Stimulated activated CD4-positive, alpha-beta T cell treated with anti-CD3 and anti-CD28 coated beads, Interleukin-1b, Interleukin-23, amount 100 ng/mL, for 24 hours (primary cell): ENCODE data around the gene ZNF587.
A peak's percentile ranks its signal among the peaks of the same experiment; 100 is the strongest.
"Not testable (repeated sequence)": the region's sequence is repeated elsewhere in the genome, so short reads cannot be mapped to it uniquely, and the experiment has no call there.

Experiments used
- DNase-seq, 4 experiments: peaks; one replicate each; pipeline ENCODE4 v3.0.0-alpha.2; 2020; ENCODE audit warnings: low read depth in 4 of 4, low spot score in 1 of 4

Gene ZNF587

DNA sequence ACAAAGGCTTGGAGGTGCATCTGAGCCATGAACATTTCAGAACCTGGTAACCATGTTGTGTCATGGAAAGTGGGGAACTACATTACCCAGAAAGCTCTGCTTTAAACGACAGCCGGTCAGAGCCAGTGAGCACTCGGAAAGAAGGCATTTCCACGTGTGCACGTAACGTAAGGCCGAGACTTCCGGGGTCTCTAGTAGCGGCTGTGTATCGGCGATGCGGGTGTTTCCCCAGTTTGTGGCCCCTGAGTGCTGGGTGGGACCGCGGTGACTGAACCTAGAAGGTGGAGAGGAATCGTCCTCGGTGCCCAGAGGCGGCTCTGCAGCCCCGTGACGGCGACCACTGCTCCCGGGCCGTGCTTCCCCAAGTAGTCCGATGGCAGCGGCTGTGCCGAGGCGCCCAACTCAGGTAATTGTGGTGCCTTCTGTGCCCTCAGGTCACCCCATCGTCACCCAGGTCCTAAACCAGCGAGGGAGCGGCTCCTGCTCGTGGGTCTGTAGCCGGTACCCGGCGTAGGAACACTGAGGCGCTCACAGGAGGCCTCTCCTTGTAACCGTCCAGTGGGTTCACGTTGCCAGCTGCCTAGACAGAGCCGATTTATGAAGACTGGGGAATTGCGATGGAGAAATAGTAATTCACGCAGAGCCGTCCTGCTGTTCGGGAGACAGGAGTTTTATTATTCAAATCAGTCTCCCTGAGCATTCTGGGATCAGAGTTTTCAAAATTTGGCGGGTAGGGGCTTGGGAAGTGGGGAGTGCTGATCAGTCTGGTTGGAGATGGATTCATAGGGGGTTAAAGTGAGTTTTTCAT, at the start of gene ZNF587:
Gene ZNF587, plus strand, starts transcription at position 194 of the 808 bp plus-strand sequence. Its CDS starts 180 bp downstream, at position 374.
- DNase-seq: peak; percentile 39 to 62 (median 53)

DNA sequence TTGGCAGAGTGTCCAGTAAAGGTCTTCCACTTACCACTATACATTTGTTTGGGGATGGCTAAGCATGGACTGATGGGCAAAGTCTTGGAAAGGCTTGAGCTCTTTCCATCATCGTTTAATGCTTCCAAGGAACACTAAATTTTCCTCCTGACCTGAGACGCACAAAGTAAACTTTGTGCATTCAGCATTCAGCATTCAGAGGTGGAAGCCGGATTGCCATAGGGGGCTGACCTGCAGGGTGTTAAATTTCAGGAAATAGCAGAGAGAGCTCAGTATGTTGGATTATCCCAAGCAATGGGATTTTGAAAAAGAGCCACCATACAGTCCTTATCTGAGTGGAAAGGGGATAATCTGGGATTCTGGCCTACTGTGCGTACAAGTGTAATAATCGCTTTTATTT, 49.0 kb upstream of the ZNF587 start:
- no peak for DNase-seq

DNA sequence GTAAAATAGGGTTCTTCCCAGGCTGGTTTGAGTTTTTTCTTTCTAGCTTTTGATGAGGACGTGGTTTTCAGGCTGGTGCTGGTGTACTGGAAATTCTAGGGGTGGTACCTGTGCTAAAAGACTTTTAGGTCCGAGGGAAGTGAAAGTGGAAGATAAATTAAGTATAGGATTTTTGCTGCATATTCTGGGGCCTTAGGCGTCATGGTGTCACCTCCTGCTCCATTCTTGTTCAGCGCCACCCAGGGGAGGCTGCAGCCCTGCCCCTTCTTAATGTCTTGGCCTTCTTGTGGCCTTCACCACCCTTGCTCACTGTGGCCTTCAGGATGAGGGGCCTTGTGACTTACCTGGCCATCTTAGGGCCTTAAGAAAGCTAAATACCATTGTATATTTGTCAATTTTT, 47.4 kb upstream of the ZNF587 start:
- DNase-seq: no peak

DNA sequence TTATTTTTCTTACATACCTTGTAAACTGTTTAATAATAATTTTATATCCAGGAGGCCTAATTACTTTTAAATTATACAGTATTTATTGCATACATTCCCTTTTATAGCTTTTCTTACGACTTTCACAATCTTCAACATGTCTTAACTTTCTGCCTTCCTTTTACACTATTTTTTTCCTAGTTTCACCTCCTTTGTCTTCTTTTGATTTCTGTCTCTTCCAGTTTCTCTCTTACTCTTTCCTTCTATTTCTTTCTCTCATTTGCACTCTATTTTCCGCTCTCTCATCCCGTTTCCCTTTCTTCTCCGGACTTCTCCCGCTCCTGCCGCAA, 46.4 kb upstream of the ZNF587 start:
- DNase-seq: no peak

DNA sequence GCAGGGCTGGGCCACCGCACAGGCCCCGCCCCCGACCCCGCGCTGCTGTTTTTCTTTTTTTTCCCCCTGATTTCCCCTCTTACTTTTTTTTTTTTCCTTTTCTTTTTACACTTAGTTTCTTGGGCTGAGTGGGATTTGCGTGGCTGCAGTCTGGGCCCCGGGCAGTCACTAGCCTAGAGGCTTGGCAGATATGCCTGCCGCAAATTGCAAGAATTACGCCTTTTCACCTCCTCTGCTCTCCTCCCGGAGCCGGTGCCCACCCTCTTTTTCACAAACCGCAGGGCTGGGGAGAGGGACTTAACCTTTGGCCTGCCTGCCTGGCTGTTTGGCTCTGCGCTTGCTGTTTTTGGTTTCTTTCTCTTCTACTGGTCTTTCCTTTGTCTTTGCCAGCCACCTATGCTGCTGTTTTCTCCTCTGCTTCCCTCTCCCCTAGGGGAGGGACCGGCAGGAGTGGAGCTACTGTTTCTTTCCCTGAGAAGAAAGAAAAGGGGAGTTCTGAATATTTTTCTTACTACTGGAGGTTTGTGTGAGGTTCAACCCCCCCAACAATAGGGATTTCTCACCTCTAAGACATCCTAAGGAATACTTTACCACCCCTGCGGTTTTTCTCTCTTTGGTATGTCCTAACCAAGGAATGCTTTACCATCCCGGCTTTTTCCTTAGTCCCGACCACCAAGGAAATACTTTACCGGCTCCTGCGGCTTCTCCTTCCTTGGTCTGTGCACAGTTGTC, 45.9 kb upstream of the ZNF587 start:
- DNase-seq: no peak

DNA sequence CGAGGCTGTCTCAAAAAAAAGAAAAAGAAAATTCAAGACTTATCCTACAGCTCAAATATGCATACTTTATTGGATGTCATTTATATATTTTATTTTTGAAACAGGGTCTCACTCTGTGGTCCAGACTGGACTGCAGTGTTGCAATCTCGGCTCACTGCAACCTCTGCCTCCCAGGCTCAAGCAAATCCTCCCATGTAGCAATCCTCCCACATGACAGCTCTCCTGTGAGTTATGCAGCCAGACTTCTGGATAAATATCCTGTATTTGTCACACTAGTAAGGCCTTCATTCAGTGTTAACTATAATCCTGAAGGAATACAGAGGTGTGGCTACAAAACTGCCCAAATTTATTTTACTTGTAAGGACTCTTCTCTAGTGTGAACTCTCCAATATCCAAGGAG, 42.1 kb upstream of the ZNF587 start:
- no peak for DNase-seq

DNA sequence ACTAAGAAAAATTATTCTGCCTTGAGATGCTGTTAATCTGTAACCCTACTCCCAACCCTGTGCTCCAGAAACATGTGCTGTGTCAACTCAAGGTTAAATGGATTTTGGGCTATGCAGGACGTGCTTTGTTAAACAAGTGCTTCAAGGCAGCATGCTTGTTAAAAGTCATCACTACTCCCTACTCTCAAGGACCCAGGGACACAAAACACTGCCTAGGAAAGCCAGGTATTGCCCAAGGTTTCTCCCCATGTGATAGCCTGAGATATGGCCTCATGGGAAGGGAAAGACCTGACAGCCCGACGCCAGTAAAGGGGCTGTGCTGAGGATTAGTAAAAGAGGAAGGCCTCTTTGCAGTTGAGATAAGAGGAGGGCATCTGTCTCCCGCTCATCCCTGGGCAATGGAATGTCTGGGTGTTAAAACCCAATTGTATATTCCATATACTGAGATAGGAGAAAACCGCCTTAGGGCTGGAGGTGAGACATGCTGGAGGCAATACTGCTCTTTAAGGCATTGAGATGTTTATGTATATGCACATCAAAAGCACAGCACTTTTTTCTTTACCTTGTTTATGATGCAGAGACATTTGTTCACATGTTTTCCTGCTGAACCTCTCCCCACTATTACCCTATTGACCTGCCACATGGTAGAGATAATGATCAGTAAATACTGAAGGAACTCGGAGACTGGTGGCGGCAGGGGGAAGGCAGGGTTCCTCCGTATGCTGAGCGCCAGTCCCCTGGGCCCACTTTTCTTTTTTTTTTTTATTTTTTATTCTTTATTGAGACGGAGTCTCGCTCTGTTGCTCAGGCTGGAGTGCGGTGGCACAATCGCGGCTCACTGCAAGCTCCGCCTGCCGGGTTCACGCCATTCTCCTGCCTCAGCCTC, 39.0 kb upstream of the ZNF587 start:
- not testable (repeated sequence) for DNase-seq

DNA sequence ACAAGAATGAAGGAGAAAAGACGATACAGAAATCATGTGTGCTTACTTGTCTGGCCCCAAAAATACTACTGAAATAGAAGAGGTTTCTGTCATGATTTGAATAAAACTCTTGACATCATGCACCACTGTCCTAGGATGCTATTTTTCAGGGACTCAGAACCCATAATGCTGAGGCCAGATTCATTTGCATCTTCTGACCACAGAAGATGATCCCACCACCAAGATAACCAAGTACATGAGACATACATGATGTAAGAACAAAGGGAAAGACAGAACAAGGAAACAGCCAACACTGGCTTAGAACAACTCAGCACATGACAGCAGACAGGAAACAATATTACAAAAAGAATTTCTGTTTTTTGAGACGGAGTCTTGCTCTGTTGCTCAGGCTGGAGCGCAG, 37.4 kb upstream of the ZNF587 start:
- DNase-seq: no peak

DNA sequence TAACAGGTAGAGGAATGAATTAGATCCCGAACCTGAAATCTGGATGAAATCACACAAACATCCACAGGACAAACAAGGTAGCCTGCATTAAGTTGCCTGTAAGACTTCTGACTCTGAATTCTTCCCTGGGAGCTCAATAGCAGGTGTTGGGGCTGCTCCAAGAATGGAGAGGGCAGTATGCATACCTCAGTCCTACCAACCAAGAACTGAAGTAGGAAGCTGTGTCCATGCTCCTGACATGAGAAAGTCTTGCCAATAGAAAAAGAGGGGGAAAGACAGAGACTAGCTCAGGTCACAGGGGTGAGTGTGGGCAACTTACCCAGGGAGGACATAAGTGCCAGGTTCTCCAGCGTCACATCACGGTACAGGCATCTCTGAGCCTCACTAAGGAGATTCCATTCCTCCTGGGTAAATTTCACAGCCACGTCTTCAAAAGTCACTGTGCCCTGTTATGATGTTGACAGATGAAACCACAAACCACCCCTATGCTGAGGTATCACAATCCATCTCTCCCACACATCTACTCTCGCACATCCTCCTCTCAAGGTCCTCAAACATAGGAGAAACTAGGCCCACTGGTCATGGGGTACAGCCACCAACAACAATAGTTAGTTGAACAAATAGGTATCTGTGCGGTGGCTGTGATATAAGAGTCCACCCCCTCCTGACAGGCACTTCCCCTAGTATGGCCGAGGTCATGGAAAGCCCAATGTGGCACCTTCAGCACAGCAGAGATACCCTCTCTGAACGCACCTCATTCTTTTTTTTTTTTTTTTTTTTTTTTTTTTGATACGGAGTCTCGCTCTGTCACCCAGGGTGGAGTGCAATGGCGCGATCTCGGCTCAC, 36.5 kb upstream of the ZNF587 start:
- DNase-seq: not testable (repeated sequence)

DNA sequence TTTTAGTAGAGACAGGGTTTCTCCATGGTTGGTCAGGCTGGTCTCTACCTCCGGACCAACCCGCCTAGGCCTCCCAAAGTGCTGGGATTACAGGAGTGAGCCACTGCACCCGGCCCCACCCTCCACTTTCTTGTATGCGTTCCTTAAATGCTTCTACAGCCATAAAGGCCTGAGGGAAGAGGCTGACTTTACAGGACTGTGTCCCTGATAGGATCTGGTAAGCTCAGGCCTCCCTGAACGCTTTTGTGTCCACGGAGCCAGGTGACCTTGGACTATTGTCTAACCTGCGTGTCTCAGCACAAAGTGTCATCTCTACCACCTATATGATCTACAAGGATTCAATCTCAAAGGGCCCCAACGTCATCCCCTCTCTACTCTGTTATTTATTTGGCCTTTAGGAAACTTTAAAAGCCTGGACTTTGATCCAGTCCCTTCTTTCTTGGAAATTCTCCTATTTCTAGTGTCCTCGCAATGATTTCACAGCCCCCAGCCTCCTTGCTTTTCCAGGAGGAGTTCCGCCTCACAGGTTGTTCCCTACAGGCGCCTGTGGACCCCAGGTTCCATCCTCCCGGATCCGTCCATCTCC, 35.6 kb upstream of the ZNF587 start:
- no peak for DNase-seq

DNA sequence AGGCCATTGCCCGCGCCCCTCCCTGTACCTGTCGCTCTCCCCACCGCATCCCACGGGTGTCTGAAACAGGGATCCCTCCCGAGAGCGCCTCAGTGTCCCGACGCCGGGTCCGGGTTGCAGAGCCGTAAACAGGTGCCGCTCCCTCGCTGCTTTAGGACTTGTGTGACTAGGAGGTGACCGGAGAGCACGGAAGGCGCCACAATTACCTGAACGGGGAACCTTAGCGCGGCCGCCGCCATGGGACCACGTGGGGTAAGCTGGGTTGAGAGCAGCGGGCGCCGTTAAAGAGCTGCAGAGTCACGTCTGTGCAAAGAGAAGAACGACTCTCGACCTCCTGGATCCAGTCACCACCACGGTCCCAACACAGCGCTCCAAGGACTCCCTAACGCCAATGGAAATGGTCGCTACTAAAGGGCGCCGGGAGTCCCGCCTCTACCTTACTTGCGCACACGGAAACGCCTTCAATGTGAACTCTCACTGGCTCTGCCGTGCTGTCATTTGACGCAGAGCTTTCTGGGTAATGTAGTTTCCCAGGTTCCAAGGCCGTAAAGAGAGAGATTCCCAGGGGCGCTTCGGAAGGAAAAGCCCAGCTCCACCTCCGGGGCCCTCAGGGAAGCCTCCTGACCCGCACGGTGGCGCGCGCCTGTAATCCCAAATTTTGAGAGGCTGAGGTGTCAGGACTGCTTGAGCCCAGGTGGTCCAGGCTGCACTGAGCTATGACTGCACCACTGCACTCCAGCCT, 35.0 kb upstream of the ZNF587 start, which contains the start of gene ZNF552:
Gene ZNF552, minus strand, starts transcription at position 409 of the 742 bp plus-strand sequence. Its CDS starts 170 bp downstream, at position 239.
- DNase-seq: peak; percentile 35 to 63 (median 54)

DNA sequence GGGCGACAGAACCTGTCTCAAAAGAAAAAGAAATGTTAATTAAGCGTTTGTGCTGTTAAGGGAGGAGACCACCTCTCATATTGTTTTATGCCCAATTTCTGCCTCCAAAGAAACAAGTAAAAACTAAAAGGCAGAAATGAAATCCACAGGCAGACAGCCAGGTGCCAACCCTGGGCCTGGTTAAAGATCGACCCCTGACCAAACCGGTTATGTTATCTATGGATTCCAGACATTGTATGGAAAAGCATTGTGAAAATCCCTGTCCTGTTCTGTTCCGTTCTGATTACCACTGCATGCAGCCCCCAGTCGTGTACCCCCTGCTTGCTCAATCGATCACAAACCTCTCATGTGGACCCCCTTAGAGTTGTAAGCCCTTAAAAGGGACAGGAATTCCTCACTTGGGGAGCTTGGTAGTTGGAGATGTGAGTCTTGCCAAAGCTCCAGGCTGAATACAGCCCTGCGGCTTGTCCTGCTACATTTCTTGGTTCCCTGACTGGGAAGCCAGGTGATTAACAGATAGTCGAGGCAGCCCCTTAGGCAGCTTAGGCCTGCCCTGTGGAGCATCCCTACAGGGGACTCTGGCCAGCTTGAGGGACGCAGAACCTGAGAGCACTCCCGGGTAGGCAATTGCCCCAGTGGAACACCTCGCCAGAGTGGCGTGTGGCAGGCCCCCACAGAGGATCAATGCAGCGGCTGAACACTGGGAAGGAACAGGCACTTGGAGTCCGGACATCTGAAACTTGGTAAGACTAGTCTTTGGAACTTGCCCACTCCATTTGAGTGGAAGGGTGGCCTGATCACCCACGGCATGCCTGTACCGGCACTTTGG, 34.2 kb upstream of the ZNF587 start:
- DNase-seq: no peak

DNA sequence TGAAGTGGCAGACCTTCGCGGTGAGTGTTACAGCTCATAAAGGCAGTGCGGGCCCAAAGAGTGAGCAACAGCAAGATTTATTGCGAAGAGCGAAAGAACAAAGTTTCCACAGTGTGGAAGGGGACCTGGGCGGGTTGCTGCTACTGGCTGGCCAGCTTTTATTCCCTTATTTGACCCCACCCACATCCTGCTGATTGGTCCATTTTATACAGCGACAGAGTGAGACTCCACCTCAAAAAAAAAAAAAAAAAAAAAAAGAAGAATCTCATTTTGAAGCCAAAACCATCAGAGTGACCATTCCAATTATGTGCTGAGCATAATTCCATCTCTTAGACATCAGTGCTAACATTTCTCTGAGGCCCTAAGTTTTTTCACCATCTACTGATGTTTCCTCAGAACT, 33.0 kb upstream of the ZNF587 start:
- no peak for DNase-seq

DNA sequence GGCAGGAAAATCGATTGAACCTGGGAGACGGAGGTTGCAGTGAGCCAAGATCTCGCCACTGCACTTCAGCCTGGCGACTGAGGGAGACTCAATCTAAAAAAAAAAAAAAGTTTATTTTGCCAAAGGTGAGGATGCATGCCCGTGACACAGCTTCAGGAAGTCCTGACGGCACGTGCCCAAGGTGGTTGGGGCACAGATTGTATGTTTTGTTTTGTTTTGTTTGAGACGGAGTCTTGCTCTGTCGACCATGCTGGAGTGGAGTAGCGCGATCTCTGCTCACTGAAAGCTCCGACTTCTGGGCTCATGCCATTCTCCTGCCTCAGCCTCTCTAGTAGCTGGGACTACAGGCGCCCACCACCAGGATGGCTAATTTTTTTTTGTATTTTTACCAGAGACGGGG, 31.7 kb upstream of the ZNF587 start:
- DNase-seq: no peak

DNA sequence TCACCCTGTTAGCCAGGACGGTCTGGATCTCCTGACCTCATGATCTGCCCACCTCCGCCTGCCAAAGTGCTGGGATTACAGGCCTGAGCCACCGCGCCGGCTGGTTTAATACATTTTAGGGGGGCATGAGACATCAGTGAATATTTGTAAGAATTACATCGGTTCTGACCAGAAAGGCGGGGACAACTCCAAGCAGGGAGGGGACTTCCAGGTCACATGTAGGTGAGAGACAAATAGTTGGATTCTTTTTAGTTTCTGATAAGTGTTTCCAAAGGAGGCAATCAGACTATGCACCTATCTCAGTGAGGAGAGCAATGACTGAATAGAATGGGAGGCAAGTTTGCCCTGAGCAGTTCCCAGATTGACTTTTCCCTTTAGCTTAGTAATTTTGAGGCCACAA, 31.3 kb upstream of the ZNF587 start:
- DNase-seq: no peak

DNA sequence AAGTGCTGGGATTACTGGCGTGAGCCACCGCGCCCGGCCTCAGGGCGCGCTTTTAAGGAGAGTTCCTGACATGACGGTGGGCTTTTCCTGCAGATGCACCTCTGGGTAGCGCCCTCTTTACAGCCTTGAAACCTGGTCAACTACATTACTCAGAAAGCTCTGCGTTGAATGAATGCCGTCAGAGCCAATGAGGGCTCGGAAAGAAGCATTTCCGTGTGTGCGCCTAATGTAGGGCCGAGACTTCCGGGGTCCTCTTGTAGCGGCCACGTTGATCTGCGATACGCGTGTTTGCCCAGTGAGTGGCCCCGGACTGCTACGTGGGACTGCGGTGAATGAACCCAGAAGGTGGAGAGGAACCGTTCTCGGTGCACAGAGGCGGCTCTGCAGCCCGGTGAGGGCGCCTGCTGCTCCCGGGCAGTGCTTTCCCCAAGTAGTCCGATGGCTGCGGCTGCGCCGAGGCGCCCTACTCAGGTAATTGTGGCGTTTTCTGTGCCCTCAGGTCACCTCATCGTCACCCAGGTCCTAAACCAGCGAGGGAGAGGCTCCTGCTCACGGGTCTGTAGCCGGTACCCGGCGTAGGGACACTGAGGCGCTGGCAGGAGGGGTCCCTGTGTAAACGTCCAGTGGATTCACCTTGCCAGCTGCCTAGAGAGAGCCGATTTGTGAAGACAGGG, 30.0 kb upstream of the ZNF587 start:
- DNase-seq: peak; percentile 44 to 71 (median 51)

DNA sequence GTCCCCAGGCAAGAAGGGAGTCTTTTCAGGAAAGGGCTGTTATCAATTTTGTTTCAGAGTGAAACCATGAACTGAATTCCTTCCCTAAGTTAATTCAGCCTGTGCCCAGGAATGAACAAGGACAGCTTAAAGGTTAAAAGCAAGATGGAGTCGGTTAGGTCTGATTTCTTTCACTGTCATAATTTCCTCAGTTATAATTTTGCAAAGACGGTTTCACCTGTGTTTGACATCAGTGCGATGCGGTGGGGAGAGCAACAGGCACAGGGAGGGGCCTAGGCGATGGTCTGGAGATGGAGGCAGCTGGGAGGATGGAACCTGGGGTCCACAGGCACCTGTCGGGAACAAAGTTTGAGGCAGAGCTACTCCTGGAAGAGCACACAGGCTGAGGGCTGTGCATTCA, 29.1 kb upstream of the ZNF587 start:
- DNase-seq: no peak

DNA sequence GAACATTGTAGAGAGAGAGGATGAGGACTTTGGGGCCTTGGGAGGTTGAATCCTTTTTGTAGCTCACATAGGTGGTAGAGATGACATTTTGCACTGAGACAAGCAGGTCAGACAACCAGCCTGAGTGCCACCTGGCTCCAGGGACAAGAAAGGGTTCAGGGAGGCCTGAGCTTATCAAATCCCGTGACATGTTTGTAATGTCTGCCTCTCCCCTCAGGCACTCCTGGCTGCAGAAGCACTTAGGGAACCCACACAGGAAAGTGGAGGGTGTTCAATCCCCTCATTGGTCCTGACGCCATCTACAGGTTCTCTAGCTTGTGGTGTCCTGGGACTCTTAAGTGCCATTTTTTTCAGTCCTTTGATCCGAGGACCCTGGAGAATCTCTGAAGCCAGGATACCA, 28.6 kb upstream of the ZNF587 start:
- DNase-seq: not testable (repeated sequence)
